Ascending aorta (tissue), 2 donors: ENCODE results near the gene PRR20G. TPM values are rescaled to one million over a fixed set of nuclear protein-coding genes. Genes with fewer than 3 reads are reported as not detected.

Experiments
- DNase-seq, 2 donors: peaks; one replicate each; pipeline ENCODE4 v3.0.0-alpha.2; 2019; ENCODE audit warnings: low spot score in 2 of 2
- H3K27ac ChIP-seq, 2 donors: fragments of 200-600 bp; sonication (generic); one replicate each; pipeline ENCODE4 v1.5.1; 2016 to 2017; ENCODE audit warnings: mild to moderate bottlenecking in 1 of 2
- H3K27me3 ChIP-seq: fragments of 200-600 bp; sonication (generic); one replicate; pipeline ENCODE4 v1.5.1; 2017
- H3K36me3 ChIP-seq, 2 donors: fragments of 200-600 bp; sonication (generic); one replicate each; pipeline ENCODE4 v1.5.1; 2016
- H3K4me1 ChIP-seq, 2 donors: fragments of 200-600 bp; sonication (generic); one replicate each; pipeline ENCODE4 v1.5.1; 2016 to 2017; ENCODE audit warnings: mild to moderate bottlenecking in 1 of 2
- H3K4me3 ChIP-seq, 2 donors: fragments of 200-600 bp; sonication (generic); one replicate each; pipeline ENCODE4 v1.5.1; 2016 to 2017; ENCODE audit warnings: mild to moderate bottlenecking in 1 of 2
- H3K9me3 ChIP-seq, 2 donors: fragments of 200-600 bp; sonication (generic); one replicate each; pipeline ENCODE4 v1.5.1; 2016
- CTCF ChIP-seq, 3 experiments: fragments of 200-600 bp in 2 of 3; fragments of 450-650 bp in 1 of 3; sonication (generic) in 2 of 3; IDR thresholded peaks; one replicate each; pipeline ENCODE4 v1.5.1; 2016 to 2019; ENCODE audit warnings: antibody characterized with exemption in 3 of 3, mild to moderate bottlenecking in 1 of 3, moderate library complexity in 1 of 3
- intact Hi-C: fragments of 100-400 bp; cut with DNase I; formaldehyde crosslinking; loops from one replicate; pipeline ENCODE4 v1.15.1; 2023
- total RNA-seq: library from RNA; depleted of rRNA; stranded (reverse); fragments of >200 nt; gene quantifications from one replicate; pipeline ENCODE4 v1.1.0, GENCODE V29; 2016

Gene PRR20G
- total RNA-seq, 1 donor from 2014 or later: not detected

GRCh38 chr3:127258733-127259132 lies 29.1 kb downstream of the PRR20G start:
- no peak for TF ChIP-seq CTCF (IDR thresholded peaks at IDR 0.05)
- intact Hi-C loops: no loop called here
- H3K4me3 ChIP-seq: no peak overlapping the region
- no peaks in the 10 kb centered on the region for H3K27me3 ChIP-seq
- no peaks in the 10 kb centered on the region for H3K4me1 ChIP-seq
- no peaks in the 10 kb centered on the region for H3K9me3 ChIP-seq
- no peaks in the 10 kb centered on the region for H3K36me3 ChIP-seq
- DNase-seq: no peak
- no peak overlapping the region for H3K27ac ChIP-seq

- Histone ChIP-seq H3K4me3 (no peak overlapping the region), H3K9me3 (no peaks in the 10 kb centered on the region), H3K27ac (no peak overlapping the region), H3K27me3 (no peaks in the 10 kb centered on the region), H3K36me3 (no peaks in the 10 kb centered on the region), H3K4me1 (no peaks in the 10 kb centered on the region)
- intact Hi-C loops: no loop called here
- TF ChIP-seq CTCF (IDR thresholded peaks at IDR 0.05): no peak
- no peak for DNase-seq
These were observed 30.5 kb downstream of the PRR20G start for GRCh38 chr3:127257351-127257750.

GRCh38 chr3:127256733-127257271 lies 31.0 kb downstream of the PRR20G start:
- Histone ChIP-seq H3K4me1 (no peaks in the 10 kb centered on the region), H3K27ac (no peak overlapping the region), H3K36me3 (no peaks in the 10 kb centered on the region), H3K27me3 (no peaks in the 10 kb centered on the region), H3K9me3 (no peaks in the 10 kb centered on the region), H3K4me3 (no peak overlapping the region)
- no peak for DNase-seq
- no peak for TF ChIP-seq CTCF (IDR thresholded peaks at IDR 0.05)
- intact Hi-C loops: no loop called here

- no peak for DNase-seq
- no peak overlapping the region for H3K4me3 ChIP-seq
- H3K9me3 ChIP-seq: no peaks in the 10 kb centered on the region
- no peaks in the 10 kb centered on the region for H3K4me1 ChIP-seq
- TF ChIP-seq CTCF (IDR thresholded peaks at IDR 0.05): no peak
- no peak overlapping the region for H3K27ac ChIP-seq
- no peaks in the 10 kb centered on the region for H3K27me3 ChIP-seq
- no peaks in the 10 kb centered on the region for H3K36me3 ChIP-seq
- intact Hi-C loops: no loop called here
These were observed 31.7 kb downstream of the PRR20G start for GRCh38 chr3:127256138-127256537.

- no peaks in the 10 kb centered on the region for H3K4me1 ChIP-seq
- no peaks in the 10 kb centered on the region for H3K9me3 ChIP-seq
- no peak overlapping the region for H3K27ac ChIP-seq
- H3K27me3 ChIP-seq: no peaks in the 10 kb centered on the region
- no peak for DNase-seq
- no peaks in the 10 kb centered on the region for H3K36me3 ChIP-seq
- no peak overlapping the region for H3K4me3 ChIP-seq
- no peak for TF ChIP-seq CTCF (IDR thresholded peaks at IDR 0.05)
- intact Hi-C loops: no loop called here
These were observed 32.3 kb downstream of the PRR20G start for GRCh38 chr3:127255516-127255915.

GRCh38 chr3:127254730-127255129 lies 33.1 kb downstream of the PRR20G start:
- no peak for TF ChIP-seq CTCF (IDR thresholded peaks at IDR 0.05)
- H3K4me3 ChIP-seq: no peak overlapping the region
- H3K4me1 ChIP-seq: no peaks in the 10 kb centered on the region
- no peak for DNase-seq
- intact Hi-C loops: no loop called here
- no peaks in the 10 kb centered on the region for H3K9me3 ChIP-seq
- no peaks in the 10 kb centered on the region for H3K36me3 ChIP-seq
- H3K27ac ChIP-seq: no peak overlapping the region
- H3K27me3 ChIP-seq: no peaks in the 10 kb centered on the region
